ENCODE measurements around the gene SLC50A1. TPM values are rescaled to one million over a fixed set of nuclear protein-coding genes. Genes with fewer than 3 reads are reported as not detected.

SLC50A1 gene
- total RNA-seq, 5 donors from 2014 or later (not counting 1 experiment from before 2014, with no cell fraction given), result 20.7 to 34.9 (median 30.8) TPM

DNA sequence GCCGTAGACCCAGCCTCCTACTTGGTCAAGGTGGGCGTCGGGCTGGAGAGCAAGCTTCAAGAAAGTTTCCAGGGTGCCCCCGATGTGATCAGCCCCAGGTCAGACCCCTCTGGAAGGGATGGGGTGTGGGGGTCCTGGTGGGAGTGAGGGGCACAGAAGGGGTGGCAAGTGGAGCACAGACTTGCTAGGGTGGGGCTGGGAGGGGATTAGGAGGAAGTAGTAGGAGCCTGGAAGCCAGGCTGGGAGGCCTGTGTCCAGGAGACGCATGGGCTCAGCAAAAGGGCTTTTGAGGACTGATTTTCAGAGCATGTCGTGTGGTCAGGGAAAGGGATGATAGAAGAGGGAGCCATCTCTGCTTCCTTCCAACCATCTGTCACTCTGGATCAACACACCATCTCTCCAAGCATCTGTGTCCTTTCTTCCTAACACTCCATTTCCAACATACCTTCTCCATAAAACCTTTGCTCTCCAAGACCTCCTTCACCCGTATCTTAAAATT is 46.4 kb downstream of the SLC50A1 start:
- no peak overlapping the region for H3K4me3 Mint-ChIP-seq
- ATAC-seq (replicated peaks in 1 of 4) (no peak), DNase-seq (no peak)
- POLR2A ChIA-PET, result no interaction called here
- Histone ChIP-seq H3K27ac (ENCODE audit: low read length) (no peak overlapping the region), H3K9me3 (no peaks in the 10 kb centered on the region), H3K36me3 (ENCODE audit: control insufficient read depth in 2 of 2, extremely low read depth in 1 of 2, insufficient read depth in 1 of 2, low read length in 1 of 2) (peaks cover 11 to 25% of the 10 kb centered on the region in 2 donors), H3K27me3 (replicated peaks in 1 of 2; ENCODE audit: control insufficient read depth in 2 of 2, extremely low read depth in 1 of 2, insufficient read depth in 2 of 2, low read length in 1 of 2) (no peaks in the 10 kb centered on the region), H3K4me1 (ENCODE audit: control insufficient read depth in 1 of 2, extremely low read depth in 1 of 2, insufficient read depth in 2 of 2, low read length in 2 of 2) (peaks cover 0 to 3% of the 10 kb centered on the region in 2 experiments), H3K4me3 (ENCODE audit: control insufficient read depth in 1 of 2, extremely low read depth in 1 of 2, low read length in 1 of 2) (no peak overlapping the region)
- CTCF ChIA-PET, result no interaction called here
- no peaks in the 10 kb centered on the region for H3K9me3 Mint-ChIP-seq
- H3K4me1 Mint-ChIP-seq, result peaks cover 0 to 2% (median under 1%) of the 10 kb centered on the region in 3 donors
- H3K27me3 Mint-ChIP-seq, result no peaks in the 10 kb centered on the region
- no peak overlapping the region for H3K27ac Mint-ChIP-seq
- WGBS (ENCODE audit: insufficient coverage), result 97% methylated on average over 4 of the region's 7 CpGs
- peaks cover 19% of the 10 kb centered on the region for H3K36me3 Mint-ChIP-seq

DNA sequence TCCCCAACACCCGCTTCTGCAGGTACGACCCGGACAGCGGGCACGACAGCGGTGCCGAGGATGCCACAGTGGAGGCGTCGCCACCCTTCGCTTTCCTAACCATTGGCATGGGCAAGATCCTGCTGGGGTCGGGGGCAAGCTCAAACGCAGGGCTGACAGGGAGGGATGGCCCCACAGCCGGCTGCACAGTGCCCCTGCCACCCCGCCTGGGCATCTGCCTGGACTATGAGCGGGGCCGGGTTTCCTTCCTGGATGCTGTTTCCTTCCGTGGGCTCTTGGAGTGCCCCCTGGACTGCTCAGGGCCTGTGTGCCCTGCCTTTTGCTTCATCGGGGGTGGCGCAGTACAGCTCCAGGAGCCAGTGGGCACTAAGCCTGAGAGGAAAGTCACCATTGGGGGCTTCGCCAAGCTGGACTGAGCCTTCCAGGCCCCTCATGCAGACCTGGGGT is 48.1 kb downstream of the SLC50A1 start:
- Histone ChIP-seq H3K27ac (ENCODE audit: low read length) (no peak overlapping the region), H3K36me3 (ENCODE audit: control insufficient read depth in 2 of 2, extremely low read depth in 1 of 2, insufficient read depth in 1 of 2, low read length in 1 of 2) (peaks cover 8 to 12% of the 10 kb centered on the region in 2 donors), H3K4me3 (ENCODE audit: control insufficient read depth in 1 of 2, extremely low read depth in 1 of 2, low read length in 1 of 2) (no peak overlapping the region), H3K4me1 (ENCODE audit: control insufficient read depth in 1 of 2, extremely low read depth in 1 of 2, insufficient read depth in 2 of 2, low read length in 2 of 2) (no peaks in the 10 kb centered on the region), H3K9me3 (no peaks in the 10 kb centered on the region), H3K27me3 (replicated peaks in 1 of 2; ENCODE audit: control insufficient read depth in 2 of 2, extremely low read depth in 1 of 2, insufficient read depth in 2 of 2, low read length in 1 of 2) (no peaks in the 10 kb centered on the region)
- H3K27ac Mint-ChIP-seq, result no peak overlapping the region
- whole genome bisulfite sequencing (ENCODE audit: insufficient coverage), result 96% methylated on average over 20 of the region's 20 CpGs
- CTCF ChIA-PET, result no interaction called here
- H3K36me3 Mint-ChIP-seq, result peaks cover 18% of the 10 kb centered on the region
- ATAC-seq (replicated peaks in 1 of 4) (no peak), DNase-seq (no peak)
- no peak overlapping the region for H3K4me3 Mint-ChIP-seq
- POLR2A ChIA-PET, result interaction anchor here in 1 of 2 donors (0.5 kb wide), 1 partner anchor 291 kb away, joined by 4 read pairs; no protein-coding TSS in a partner anchor
- no peaks in the 10 kb centered on the region for H3K27me3 Mint-ChIP-seq
- H3K4me1 Mint-ChIP-seq, result peaks cover 4 to 7% (median 5%) of the 10 kb centered on the region in 3 donors
- no peaks in the 10 kb centered on the region for H3K9me3 Mint-ChIP-seq

DNA sequence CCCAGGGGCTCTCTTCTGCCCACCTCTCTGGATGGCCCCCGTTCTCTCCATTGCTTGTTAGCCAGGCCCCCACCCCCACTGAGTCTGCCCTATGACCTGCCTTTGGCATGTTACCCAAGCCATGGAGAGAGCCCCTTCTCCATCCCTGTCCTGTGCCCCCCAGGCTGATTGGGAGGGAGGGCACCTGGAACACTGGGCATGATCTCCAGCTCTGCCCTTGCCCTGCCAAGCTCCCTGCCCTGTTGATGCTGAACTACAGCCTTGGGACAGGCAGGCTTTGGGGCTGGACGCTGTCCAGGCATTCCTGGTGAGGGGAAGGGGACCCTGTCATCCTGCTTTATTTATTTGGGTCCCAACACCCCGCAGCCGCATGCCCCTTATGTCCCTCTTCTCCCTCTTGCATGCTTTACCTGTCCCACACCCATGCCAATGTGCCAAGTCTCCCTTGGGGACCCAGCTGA is 48.7 kb downstream of the SLC50A1 start:
- no peak overlapping the region for H3K4me3 Mint-ChIP-seq
- CTCF ChIA-PET, result no interaction called here
- no peak overlapping the region for H3K27ac ChIP-seq (ENCODE audit: low read length)

DNA sequence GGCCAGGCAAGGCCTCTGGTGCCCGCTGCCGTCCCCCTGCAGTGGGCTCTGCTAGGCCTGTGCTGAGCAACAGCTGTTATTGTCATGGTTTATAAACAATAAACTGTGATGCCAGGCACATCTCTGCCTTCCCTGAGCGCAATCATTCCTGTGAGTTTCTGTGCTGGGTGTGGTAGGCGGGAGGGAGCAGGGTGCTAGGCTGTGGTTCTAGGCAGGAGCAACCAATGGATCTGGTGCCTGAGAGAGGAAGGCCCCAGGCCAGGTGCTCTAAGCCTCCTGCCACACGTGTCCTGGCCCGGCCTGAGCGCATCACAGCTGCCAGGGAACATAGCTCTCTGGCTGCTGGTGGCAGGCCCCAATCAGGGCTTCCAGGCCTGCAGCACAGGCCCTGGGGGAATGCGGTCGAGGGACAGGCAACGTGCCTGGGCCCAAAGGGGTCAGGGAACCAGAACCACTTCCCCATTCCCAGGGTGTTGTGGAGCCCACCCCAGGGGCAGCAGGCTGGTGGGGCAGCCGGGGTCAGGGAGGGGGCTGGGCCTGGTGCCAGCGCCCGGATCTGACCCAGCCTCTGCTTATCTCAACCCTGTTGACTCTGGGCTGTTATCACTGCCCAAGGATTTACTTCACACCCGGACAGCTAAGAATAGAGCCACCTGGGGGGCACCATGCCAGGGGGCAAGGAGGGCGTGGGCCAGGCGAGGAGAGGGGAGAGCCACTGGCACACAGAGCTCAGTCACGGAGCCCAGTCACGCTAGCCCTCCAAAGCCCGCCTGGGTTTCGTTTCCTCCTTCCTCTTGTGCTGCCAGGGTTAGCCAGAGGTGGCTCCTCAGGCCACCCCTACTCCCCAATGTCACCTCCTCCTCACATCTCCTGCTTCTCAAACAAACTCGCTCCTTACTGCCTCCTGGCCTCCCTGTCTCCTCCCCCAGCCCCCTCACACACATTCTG is 49.5 kb downstream of the SLC50A1 start:
- Mint-ChIP-seq H3K9me3 (no peaks in the 10 kb centered on the region), H3K4me1 (peaks cover 4 to 7% (median 5%) of the 10 kb centered on the region in 3 donors), H3K4me3 (no peak overlapping the region), H3K27me3 (no peaks in the 10 kb centered on the region), H3K27ac (no peak overlapping the region), H3K36me3 (peaks cover 14% of the 10 kb centered on the region)
- H3K27ac ChIP-seq (ENCODE audit: low read length), result no peak overlapping the region
- peaks cover 0 to 3% of the 10 kb centered on the region in 2 donors for H3K36me3 ChIP-seq (ENCODE audit: control insufficient read depth in 2 of 2, extremely low read depth in 1 of 2, insufficient read depth in 1 of 2, low read length in 1 of 2)
- DNase-seq (peak in 1 of 35 experiments; percentile 33), ATAC-seq (replicated peaks in 1 of 4) (no peak)
- H3K4me1 ChIP-seq (ENCODE audit: control insufficient read depth in 1 of 2, extremely low read depth in 1 of 2, insufficient read depth in 2 of 2, low read length in 2 of 2), result no peaks in the 10 kb centered on the region
- 81% methylated on average over 18 of the region's 21 CpGs for WGBS (ENCODE audit: insufficient coverage)
- H3K4me3 ChIP-seq (ENCODE audit: control insufficient read depth in 1 of 2, extremely low read depth in 1 of 2, low read length in 1 of 2), result no peak overlapping the region
- POLR2A ChIA-PET, result no interaction called here
- CTCF ChIA-PET, result interaction anchor here in 1 of 2 donors (1.1 kb wide), 1 partner anchor 10 kb away, joined by 3 read pairs; no protein-coding TSS in a partner anchor
- H3K9me3 ChIP-seq, result no peaks in the 10 kb centered on the region
- no peaks in the 10 kb centered on the region for H3K27me3 ChIP-seq (replicated peaks in 1 of 2; ENCODE audit: control insufficient read depth in 2 of 2, extremely low read depth in 1 of 2, insufficient read depth in 2 of 2, low read length in 1 of 2)

More for the DNA sequence above, 48.7 kb downstream of the SLC50A1 start:
- ATAC-seq (replicated peaks in 1 of 4) (peak in 1 of 4 experiments; percentile 17), DNase-seq (no peak)
- WGBS (ENCODE audit: insufficient coverage), result 93% methylated on average over 2 of the region's 4 CpGs
- Histone ChIP-seq H3K4me1 (ENCODE audit: control insufficient read depth in 1 of 2, extremely low read depth in 1 of 2, insufficient read depth in 2 of 2, low read length in 2 of 2) (no peaks in the 10 kb centered on the region), H3K27me3 (replicated peaks in 1 of 2; ENCODE audit: control insufficient read depth in 2 of 2, extremely low read depth in 1 of 2, insufficient read depth in 2 of 2, low read length in 1 of 2) (no peaks in the 10 kb centered on the region), H3K36me3 (ENCODE audit: control insufficient read depth in 2 of 2, extremely low read depth in 1 of 2, insufficient read depth in 1 of 2, low read length in 1 of 2) (peaks cover 7 to 8% of the 10 kb centered on the region in 2 donors), H3K4me3 (ENCODE audit: control insufficient read depth in 1 of 2, extremely low read depth in 1 of 2, low read length in 1 of 2) (no peak overlapping the region), H3K9me3 (no peaks in the 10 kb centered on the region)
- POLR2A ChIA-PET, result interaction anchor here in 1 of 2 donors (0.5 kb wide), 1 partner anchor 292 kb away, joined by 4 read pairs; no protein-coding TSS in a partner anchor
- Mint-ChIP-seq H3K4me1 (peaks cover 4 to 7% (median 5%) of the 10 kb centered on the region in 3 donors), H3K9me3 (no peaks in the 10 kb centered on the region), H3K27me3 (no peaks in the 10 kb centered on the region), H3K36me3 (peaks cover 14% of the 10 kb centered on the region), H3K27ac (no peak overlapping the region)

DNA sequence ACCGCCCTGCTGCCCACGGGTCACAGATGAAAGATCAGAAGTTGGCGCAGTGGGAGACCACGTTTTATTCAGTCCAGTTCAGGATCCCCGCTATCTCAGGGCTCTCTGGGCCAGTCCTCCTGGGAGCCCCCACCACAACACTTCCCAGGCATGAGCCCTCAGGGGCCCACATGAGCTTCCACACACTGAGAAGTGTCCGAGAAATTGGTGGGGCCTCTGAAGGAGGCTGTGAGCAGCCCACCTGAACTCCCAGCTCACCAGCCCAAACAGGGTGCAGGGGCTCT is 50.1 kb downstream of the SLC50A1 start:
- Histone ChIP-seq H3K27ac (ENCODE audit: low read length) (no peak overlapping the region), H3K36me3 (ENCODE audit: control insufficient read depth in 2 of 2, extremely low read depth in 1 of 2, insufficient read depth in 1 of 2, low read length in 1 of 2) (peaks cover 0 to 3% of the 10 kb centered on the region in 2 donors), H3K9me3 (no peaks in the 10 kb centered on the region), H3K27me3 (replicated peaks in 1 of 2; ENCODE audit: control insufficient read depth in 2 of 2, extremely low read depth in 1 of 2, insufficient read depth in 2 of 2, low read length in 1 of 2) (no peaks in the 10 kb centered on the region), H3K4me1 (ENCODE audit: control insufficient read depth in 1 of 2, extremely low read depth in 1 of 2, insufficient read depth in 2 of 2, low read length in 2 of 2) (no peaks in the 10 kb centered on the region), H3K4me3 (ENCODE audit: control insufficient read depth in 1 of 2, extremely low read depth in 1 of 2, low read length in 1 of 2) (no peak overlapping the region)
- ATAC-seq (replicated peaks in 1 of 4), result no peak
- WGBS (ENCODE audit: insufficient coverage), result 87% methylated on average over 6 of the region's 6 CpGs
- H3K27me3 Mint-ChIP-seq, result no peaks in the 10 kb centered on the region
- H3K27ac Mint-ChIP-seq, result no peak overlapping the region
- CTCF ChIA-PET, result interaction anchor here in 1 of 2 donors (1.1 kb wide), 1 partner anchor 9 kb away, joined by 3 read pairs; no protein-coding TSS in a partner anchor
- H3K4me1 Mint-ChIP-seq, result peaks cover 4 to 7% (median 5%) of the 10 kb centered on the region in 3 donors
- POLR2A ChIA-PET, result no interaction called here
- H3K9me3 Mint-ChIP-seq, result no peaks in the 10 kb centered on the region
- DNase-seq, result no peak
- H3K36me3 Mint-ChIP-seq, result peaks cover 14% of the 10 kb centered on the region
- no peak overlapping the region for H3K4me3 Mint-ChIP-seq

DNA sequence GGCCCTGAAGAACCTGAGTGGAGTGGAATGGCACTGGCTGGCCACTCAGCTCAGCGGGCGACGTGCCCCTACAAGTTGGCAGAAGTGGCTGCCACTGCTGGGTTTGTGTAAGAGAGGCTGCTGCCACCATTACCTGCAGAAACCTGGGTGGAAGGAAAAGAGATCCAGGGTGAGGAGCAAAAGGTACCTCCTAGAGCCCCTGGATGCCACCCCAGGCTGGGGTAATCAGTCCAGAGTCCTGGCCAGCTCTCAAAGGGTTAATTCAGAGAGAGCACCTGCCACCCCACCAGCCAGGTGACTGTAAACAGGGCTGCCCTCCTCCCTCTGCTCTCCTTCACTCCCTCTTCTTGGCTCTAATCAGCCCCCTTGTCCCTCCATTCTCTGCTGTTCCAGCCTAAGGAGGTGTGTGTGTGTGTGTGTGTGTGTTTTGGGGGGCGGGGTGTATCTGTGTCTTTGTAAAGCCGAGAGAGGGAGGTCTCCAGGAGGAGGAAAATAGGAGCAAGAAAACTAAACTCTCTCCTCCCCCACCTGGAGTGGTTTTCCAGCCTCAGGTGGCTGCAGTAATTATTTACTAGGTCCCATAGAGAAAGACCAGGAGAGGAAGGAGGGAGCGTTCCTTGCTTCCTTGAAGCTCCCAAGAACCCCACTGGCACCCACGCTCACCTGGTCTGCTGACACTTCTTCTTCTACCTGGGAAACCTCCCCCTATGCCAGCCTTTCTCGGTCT is 50.6 kb downstream of the SLC50A1 start:
- Histone ChIP-seq H3K9me3 (no peaks in the 10 kb centered on the region), H3K27ac (ENCODE audit: low read length) (no peak overlapping the region), H3K4me1 (ENCODE audit: control insufficient read depth in 1 of 2, extremely low read depth in 1 of 2, insufficient read depth in 2 of 2, low read length in 2 of 2) (no peaks in the 10 kb centered on the region), H3K36me3 (ENCODE audit: control insufficient read depth in 2 of 2, extremely low read depth in 1 of 2, insufficient read depth in 1 of 2, low read length in 1 of 2) (peaks cover 0 to 3% of the 10 kb centered on the region in 2 donors), H3K4me3 (ENCODE audit: control insufficient read depth in 1 of 2, extremely low read depth in 1 of 2, low read length in 1 of 2) (no peak overlapping the region), H3K27me3 (replicated peaks in 1 of 2; ENCODE audit: control insufficient read depth in 2 of 2, extremely low read depth in 1 of 2, insufficient read depth in 2 of 2, low read length in 1 of 2) (no peaks in the 10 kb centered on the region)
- Mint-ChIP-seq H3K9me3 (no peaks in the 10 kb centered on the region), H3K4me3 (no peak overlapping the region), H3K36me3 (peaks cover 12% of the 10 kb centered on the region), H3K4me1 (peaks cover 4 to 7% (median 5%) of the 10 kb centered on the region in 3 donors), H3K27me3 (no peaks in the 10 kb centered on the region), H3K27ac (no peak overlapping the region)
- ChIA-PET POLR2A (no interaction called here), CTCF (interaction anchor here in 1 of 2 donors (1.1 kb wide), 1 partner anchor 8 kb away, joined by 3 read pairs; no protein-coding TSS in a partner anchor)
- 90% methylated on average over 4 of the region's 8 CpGs for WGBS (ENCODE audit: insufficient coverage)
- DNase-seq (no peak), ATAC-seq (replicated peaks in 1 of 4) (no peak)
